ENCODE data around the gene SHROOM4.

DNA sequence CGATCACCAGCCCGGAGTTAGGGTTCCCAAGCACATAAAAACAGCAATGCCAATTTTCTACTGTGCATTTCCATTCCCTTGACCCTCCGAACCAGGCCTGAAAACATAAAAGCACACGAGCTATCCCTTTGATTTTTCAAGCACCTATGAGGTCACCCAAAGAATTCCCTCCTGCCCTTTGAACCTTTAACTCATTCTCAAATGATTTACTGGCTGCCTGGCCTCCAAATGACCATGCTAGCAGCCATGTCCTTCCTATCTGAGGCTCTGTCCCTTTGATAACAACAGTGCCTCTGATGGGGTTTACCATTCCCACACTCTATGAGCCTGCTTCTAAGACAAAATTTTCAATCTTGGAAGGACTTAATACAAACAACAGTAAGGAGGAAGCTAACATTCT is 15.2 kb downstream of the SHROOM4 start:
- TF ChIP-seq, protein P1, sequence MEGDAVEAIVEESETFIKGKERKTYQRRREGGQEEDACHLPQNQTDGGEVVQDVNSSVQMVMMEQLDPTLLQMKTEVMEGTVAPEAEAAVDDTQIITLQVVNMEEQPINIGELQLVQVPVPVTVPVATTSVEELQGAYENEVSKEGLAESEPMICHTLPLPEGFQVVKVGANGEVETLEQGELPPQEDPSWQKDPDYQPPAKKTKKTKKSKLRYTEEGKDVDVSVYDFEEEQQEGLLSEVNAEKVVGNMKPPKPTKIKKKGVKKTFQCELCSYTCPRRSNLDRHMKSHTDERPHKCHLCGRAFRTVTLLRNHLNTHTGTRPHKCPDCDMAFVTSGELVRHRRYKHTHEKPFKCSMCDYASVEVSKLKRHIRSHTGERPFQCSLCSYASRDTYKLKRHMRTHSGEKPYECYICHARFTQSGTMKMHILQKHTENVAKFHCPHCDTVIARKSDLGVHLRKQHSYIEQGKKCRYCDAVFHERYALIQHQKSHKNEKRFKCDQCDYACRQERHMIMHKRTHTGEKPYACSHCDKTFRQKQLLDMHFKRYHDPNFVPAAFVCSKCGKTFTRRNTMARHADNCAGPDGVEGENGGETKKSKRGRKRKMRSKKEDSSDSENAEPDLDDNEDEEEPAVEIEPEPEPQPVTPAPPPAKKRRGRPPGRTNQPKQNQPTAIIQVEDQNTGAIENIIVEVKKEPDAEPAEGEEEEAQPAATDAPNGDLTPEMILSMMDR (IDR thresholded peaks at IDR 0.05; ENCODE audit: borderline replicate concordance, extremely low read depth, low read length, poor library complexity, severe bottlenecking), result no peak
- TF ChIP-seq EZH2 (IDR thresholded peaks at IDR 0.05; ENCODE audit: borderline replicate concordance, low read depth, low read length, severe bottlenecking), result no peak

Measured in DND-41 (cell line).